Peyer's patch (tissue), 4 donors: ENCODE results near the gene LLPH. TPM values are rescaled to one million over a fixed set of nuclear protein-coding genes. Genes with fewer than 3 reads are reported as not detected.

Experiments
- DNase-seq, 3 donors: peaks; one replicate each; pipeline ENCODE4 v3.0.0-alpha.2; 2017 to 2019
- H3K27ac ChIP-seq, 4 donors: fragments of 200-600 bp; sonication (generic); one replicate each; pipeline ENCODE4 v1.5.1; 2016 to 2019
- H3K27me3 ChIP-seq, 2 donors: fragments of 200-600 bp; sonication (generic); one replicate each; pipeline ENCODE4 v1.5.1; 2019
- H3K36me3 ChIP-seq, 3 donors: fragments of 200-600 bp; sonication (generic); one replicate each; pipeline ENCODE4 v1.5.1; 2016 to 2019
- H3K4me1 ChIP-seq, 4 donors: fragments of 200-600 bp; sonication (generic); one replicate each; pipeline ENCODE4 v1.5.1; 2016 to 2019
- H3K4me3 ChIP-seq, 4 donors: fragments of 200-600 bp; sonication (generic); 1 replicate in 3 of 4; 2 replicates in 1 of 4; pipeline ENCODE4 v1.5.1; 2016 to 2019; ENCODE audit warnings: mild to moderate bottlenecking in 1 of 4
- H3K9me3 ChIP-seq, 4 donors: fragments of 200-600 bp; sonication (generic); one replicate each; pipeline ENCODE4 v1.5.1; 2016 to 2019; ENCODE audit warnings: mild to moderate bottlenecking in 1 of 4
- POLR2A ChIP-seq, 2 donors: fragments of 450-650 bp; IDR thresholded peaks; one replicate each; pipeline ENCODE4 v1.5.1; 2017; ENCODE audit warnings: antibody characterized with exemption in 2 of 2, mild to moderate bottlenecking in 2 of 2, moderate library complexity in 2 of 2
- total RNA-seq, 4 donors: library from RNA; depleted of rRNA; stranded (reverse); fragments of >200 nt; gene quantifications; one replicate each; pipeline ENCODE4 v1.1.0, GENCODE V29; 2016
- TF ChIP-seq, protein P1 (sequence below), 6 experiments: fragments of 450-650 bp in 4 of 6; fragments of 200-600 bp in 2 of 6; sonication (generic) in 1 of 6; IDR thresholded peaks; one replicate each; pipeline ENCODE4 v1.5.1; 2017 to 2019; ENCODE audit warnings: antibody characterized with exemption in 6 of 6, mild to moderate bottlenecking in 3 of 6, moderate library complexity in 1 of 6

The LLPH gene
- total RNA-seq, 4 donors from 2014 or later, result 3.1 to 5.1 (median 4.2) TPM

DNA sequence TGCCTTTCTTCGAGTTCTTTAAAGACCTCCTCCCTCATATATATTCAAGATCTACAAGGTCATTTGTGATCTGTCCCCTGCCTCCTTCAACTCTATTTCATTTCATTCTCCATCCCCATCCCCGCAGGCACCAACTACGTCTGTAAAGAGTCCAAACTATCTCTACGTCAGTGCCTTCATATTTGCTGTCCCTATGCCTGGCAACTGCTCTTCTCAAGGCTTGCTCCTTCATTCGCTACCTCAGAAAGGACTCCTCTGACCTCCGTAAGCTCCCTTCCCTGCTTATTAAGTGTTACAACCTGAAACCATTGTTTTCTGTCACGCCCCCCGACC lies 650 bp downstream of the LLPH start:
- DNase-seq, result no peak
- Histone ChIP-seq H3K4me3 (peak overlapping the region; percentile 66 to 79 (median 74)), H3K27ac (peak overlapping the region in 3 of 4 donors; percentile 68 to 75 (median 75)), H3K36me3 (peaks cover 0 to 31% (median 0%) of the 10 kb centered on the region in 3 donors), H3K4me1 (peaks cover 0 to 23% (median 4%) of the 10 kb centered on the region in 4 donors), H3K9me3 (no peaks in the 10 kb centered on the region), H3K27me3 (no peaks in the 10 kb centered on the region)
- no peak for TF ChIP-seq POLR2A (IDR thresholded peaks at IDR 0.05)
- TF ChIP-seq, protein P1, sequence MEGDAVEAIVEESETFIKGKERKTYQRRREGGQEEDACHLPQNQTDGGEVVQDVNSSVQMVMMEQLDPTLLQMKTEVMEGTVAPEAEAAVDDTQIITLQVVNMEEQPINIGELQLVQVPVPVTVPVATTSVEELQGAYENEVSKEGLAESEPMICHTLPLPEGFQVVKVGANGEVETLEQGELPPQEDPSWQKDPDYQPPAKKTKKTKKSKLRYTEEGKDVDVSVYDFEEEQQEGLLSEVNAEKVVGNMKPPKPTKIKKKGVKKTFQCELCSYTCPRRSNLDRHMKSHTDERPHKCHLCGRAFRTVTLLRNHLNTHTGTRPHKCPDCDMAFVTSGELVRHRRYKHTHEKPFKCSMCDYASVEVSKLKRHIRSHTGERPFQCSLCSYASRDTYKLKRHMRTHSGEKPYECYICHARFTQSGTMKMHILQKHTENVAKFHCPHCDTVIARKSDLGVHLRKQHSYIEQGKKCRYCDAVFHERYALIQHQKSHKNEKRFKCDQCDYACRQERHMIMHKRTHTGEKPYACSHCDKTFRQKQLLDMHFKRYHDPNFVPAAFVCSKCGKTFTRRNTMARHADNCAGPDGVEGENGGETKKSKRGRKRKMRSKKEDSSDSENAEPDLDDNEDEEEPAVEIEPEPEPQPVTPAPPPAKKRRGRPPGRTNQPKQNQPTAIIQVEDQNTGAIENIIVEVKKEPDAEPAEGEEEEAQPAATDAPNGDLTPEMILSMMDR (IDR thresholded peaks at IDR 0.05), result no peak

DNA sequence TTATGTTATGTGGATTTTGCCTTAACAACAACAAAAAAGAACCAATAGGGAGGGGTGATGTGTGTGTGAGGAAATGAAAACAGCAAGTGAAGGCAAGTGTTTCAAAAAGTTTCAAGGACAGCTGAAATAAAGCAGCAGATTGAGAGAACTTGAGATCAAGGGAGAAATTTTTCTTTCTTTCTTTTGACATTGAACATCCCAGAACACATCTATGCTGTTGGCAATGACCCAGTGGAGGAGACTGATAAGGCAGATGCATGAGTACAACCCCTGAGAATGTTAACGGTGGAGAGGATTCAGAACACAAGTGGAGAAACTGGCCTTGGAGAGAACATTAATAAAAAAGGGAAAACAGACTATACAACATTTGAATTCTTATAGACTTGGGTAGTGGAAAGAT lies 2.9 kb downstream of the LLPH start:
- Histone ChIP-seq H3K27ac (no peak overlapping the region), H3K36me3 (peaks cover 0 to 52% (median 0%) of the 10 kb centered on the region in 3 donors), H3K27me3 (no peaks in the 10 kb centered on the region), H3K4me3 (no peak overlapping the region), H3K9me3 (no peaks in the 10 kb centered on the region), H3K4me1 (peaks cover 0 to 23% (median 4%) of the 10 kb centered on the region in 4 donors)
- DNase-seq, result no peak
- TF ChIP-seq, protein P1 (IDR thresholded peaks at IDR 0.05), result no peak
- TF ChIP-seq POLR2A (IDR thresholded peaks at IDR 0.05), result no peak

DNA sequence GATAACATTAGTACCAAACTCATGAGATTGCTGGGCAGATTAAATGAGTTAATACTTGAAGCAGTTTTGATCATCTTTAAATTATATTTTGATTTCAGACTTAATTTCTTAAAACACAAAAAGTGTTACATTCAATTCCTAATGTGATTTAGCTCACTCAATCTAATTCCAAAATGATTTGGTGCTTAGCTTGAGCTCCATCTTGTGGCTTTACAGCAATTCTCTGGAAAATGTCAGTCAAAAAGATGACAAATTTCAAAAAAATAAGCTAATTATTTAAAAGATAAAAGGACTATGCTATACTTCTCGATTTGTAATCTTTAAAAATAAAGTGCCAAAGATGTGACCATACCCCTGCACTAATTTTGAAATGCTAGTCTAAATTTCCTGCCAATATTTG lies 10.1 kb downstream of the LLPH start:
- Histone ChIP-seq H3K9me3 (no peaks in the 10 kb centered on the region), H3K36me3 (peaks cover 0 to 30% (median 0%) of the 10 kb centered on the region in 3 donors), H3K4me1 (no peaks in the 10 kb centered on the region), H3K27me3 (no peaks in the 10 kb centered on the region), H3K27ac (no peak overlapping the region), H3K4me3 (no peak overlapping the region)
- no peak for DNase-seq
- TF ChIP-seq, protein P1 (IDR thresholded peaks at IDR 0.05), result no peak
- TF ChIP-seq POLR2A (IDR thresholded peaks at IDR 0.05), result no peak

DNA sequence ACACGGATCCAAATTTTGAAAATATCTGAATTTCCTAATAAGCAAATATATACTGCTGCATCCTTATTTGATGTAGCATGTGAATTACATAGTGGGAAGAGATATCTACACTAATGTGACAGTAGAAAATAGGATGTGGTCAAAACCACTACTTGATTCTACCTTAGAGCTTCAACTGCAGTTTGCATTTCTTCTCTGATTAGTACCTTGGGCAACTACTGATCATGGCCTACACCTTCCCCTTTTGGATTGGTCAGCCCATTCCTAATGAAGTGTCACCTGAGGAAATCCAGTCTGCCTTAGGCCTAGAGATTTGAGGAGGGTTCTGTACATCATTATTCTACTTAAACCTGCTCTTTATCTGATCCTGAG lies 10.7 kb downstream of the LLPH start:
- Histone ChIP-seq H3K36me3 (peaks cover 0 to 24% (median 0%) of the 10 kb centered on the region in 3 donors), H3K4me1 (no peaks in the 10 kb centered on the region), H3K27me3 (no peaks in the 10 kb centered on the region), H3K9me3 (no peaks in the 10 kb centered on the region), H3K4me3 (no peak overlapping the region), H3K27ac (no peak overlapping the region)
- no peak for TF ChIP-seq POLR2A (IDR thresholded peaks at IDR 0.05)
- TF ChIP-seq, protein P1 (IDR thresholded peaks at IDR 0.05), result no peak
- DNase-seq, result no peak

DNA sequence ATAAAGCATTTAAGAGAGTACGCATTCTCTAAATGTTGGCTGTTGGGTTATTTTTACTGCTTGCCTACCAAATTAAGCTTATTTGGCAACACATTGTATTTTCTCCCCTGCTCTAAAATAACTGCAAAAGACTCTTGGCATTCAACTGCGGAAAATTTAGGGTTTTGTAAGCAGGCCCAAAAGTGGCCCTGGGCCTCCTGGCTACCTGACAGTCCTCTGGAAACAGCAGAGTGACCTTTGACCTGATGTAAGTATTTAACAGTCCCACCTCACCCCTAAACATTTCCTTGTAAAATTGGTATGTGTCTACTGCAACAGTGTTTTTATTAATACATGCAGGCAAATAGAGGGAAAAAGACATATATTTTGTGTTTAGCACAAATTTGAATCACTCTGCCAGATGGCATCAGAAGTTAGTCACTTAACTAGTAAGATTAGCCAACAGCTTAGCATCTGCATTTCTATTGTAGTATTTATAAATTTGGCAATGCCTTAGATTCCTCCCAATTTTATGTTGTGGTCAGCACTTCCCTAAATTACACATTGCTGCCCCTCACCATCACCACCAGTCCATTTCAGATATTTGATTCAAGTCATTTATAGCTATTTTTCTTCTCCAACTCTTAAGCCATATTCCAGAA lies 11.2 kb downstream of the LLPH start:
- H3K27me3 ChIP-seq, result no peaks in the 10 kb centered on the region
- H3K4me1 ChIP-seq, result no peaks in the 10 kb centered on the region
- no peak for DNase-seq
- H3K4me3 ChIP-seq, result no peak overlapping the region
- H3K9me3 ChIP-seq, result no peaks in the 10 kb centered on the region
- H3K27ac ChIP-seq, result no peak overlapping the region
- H3K36me3 ChIP-seq, result peaks cover 0 to 19% (median 0%) of the 10 kb centered on the region in 3 donors
- TF ChIP-seq, protein P1 (IDR thresholded peaks at IDR 0.05), result no peak
- TF ChIP-seq POLR2A (IDR thresholded peaks at IDR 0.05), result no peak
